Myocyte (in vitro differentiated cells): Measurements from ENCODE around the gene TYSND1. TPM values are rescaled to one million over a fixed set of nuclear protein-coding genes. Genes with fewer than 3 reads are reported as not detected.
"Not testable (repeated sequence)": the region's sequence is repeated elsewhere in the genome, so short reads cannot be mapped to it uniquely, and the experiment has no call there.

Source experiments
- DNase-seq: peaks from one replicate; pipeline ENCODE4 v3.0.0-alpha.2; 2012; ENCODE audit warnings: low read depth
- total RNA-seq: library from RNA; depleted of rRNA; stranded (reverse); fragments of >200 nt; gene quantifications from 2 replicates; pipeline ENCODE4 v1.2.3, GENCODE V29; 2014

TYSND1 gene
- total RNA-seq, 1 donor from 2014 or later: 15.2 TPM

- no peak for DNase-seq
Observed at GRCh38 chr10:70166394-70166793, 19.9 kb upstream of the TYSND1 start.

GRCh38 chr10:70164163-70164562 lies 17.7 kb upstream of the TYSND1 start:
- DNase-seq: peak; percentile 17

- DNase-seq: no peak
Observed at GRCh38 chr10:70163448-70163847, 16.9 kb upstream of the TYSND1 start.

- no peak for DNase-seq
Observed at GRCh38 chr10:70162892-70163201, 16.3 kb upstream of the TYSND1 start.

GRCh38 chr10:70162151-70162891 lies 15.8 kb upstream of the TYSND1 start:
- DNase-seq: no peak

- no peak for DNase-seq
Observed at GRCh38 chr10:70160798-70161197, 14.3 kb upstream of the TYSND1 start.

- not testable (repeated sequence) for DNase-seq
Observed at GRCh38 chr10:70159366-70159765, 12.9 kb upstream of the TYSND1 start.

- DNase-seq: no peak
Observed at GRCh38 chr10:70158113-70158512, 11.6 kb upstream of the TYSND1 start.

GRCh38 chr10:70155255-70155838 lies 8.8 kb upstream of the TYSND1 start:
- no peak for DNase-seq

- DNase-seq: no peak
Observed at GRCh38 chr10:70148516-70148915, 2.0 kb upstream of the TYSND1 start.

GRCh38 chr10:70147259-70147625 lies 742 bp upstream of the TYSND1 start:
- no peak for DNase-seq

GRCh38 chr10:70145666-70146488 lies 623 bp downstream of the TYSND1 start:
- peak; percentile 65 for DNase-seq

- DNase-seq: peak; percentile 9
Observed at GRCh38 chr10:70145166-70145665, 1.3 kb downstream of the TYSND1 start.

GRCh38 chr10:70144372-70145110 lies 2.0 kb downstream of the TYSND1 start:
- no peak for DNase-seq

GRCh38 chr10:70142555-70142954 lies 3.9 kb downstream of the TYSND1 start:
- no peak for DNase-seq

- no peak for DNase-seq
Observed at GRCh38 chr10:70140297-70140696, 6.2 kb downstream of the TYSND1 start.

GRCh38 chr10:70139997-70140250 lies 6.6 kb downstream of the TYSND1 start:
- no peak for DNase-seq

- no peak for DNase-seq
Observed at GRCh38 chr10:70139151-70139996, 7.1 kb downstream of the TYSND1 start.

GRCh38 chr10:70137927-70138883 lies 8.3 kb downstream of the TYSND1 start:
- no peak for DNase-seq

- DNase-seq: no peak
Observed at GRCh38 chr10:70137135-70137534, 9.4 kb downstream of the TYSND1 start.
